ENCODE results near the gene HEPACAM2.

Gene HEPACAM2

DNA sequence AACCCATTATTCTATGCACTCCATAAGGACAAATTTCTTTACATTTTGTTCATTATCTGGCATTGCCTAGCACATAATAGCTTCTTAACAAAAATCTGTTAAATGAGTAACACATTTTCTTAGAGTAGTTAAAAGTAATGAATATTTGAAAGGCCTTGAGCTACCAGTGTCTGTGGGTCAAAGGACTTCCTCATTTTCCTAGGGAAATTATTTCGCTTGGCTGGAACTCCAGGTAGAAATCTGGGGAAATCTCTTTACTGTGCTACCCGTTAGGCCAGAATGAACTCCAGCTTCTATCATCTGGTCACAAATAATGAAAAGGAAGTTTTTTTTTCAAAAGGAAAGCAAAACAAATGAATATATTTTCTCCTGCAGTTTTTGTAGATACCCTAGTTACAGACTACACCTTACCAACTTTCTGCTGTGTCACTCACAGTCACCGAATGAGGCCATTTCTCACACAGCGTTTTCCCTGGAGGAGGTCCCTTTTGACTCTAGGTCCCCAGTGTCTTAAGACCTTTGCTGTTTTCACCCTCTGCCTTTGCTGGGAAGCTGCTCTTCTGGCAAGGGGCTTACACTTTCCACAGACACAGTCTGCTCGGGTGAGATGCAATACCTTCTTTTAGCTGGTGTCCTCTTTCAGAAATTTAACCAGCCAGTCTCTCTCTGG is 79.7 kb downstream of the HEPACAM2 start:
- no peak for FAIRE-seq

GRCh38 chr7:93146036-93146435 is 80.2 kb downstream of the HEPACAM2 start:
- no peak for FAIRE-seq

DNA sequence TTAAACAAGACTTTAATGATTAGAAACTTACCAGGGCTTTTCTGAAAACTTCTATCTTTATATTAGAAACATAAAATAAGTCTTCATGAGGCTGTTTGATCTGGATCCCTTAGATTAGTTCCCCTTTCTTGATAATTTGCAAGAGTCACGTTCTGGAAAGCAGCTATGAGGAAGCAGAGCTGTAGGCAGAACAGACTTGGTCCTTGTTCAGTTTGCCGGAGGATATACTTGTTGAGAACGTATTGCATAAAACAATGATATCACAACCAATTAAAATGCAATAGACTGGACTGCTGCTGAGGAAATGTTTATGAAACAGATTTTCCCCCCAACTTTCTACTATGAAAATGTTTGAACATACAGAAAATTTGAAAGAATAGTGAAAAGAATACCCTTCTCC is 80.9 kb downstream of the HEPACAM2 start:
- no peak for FAIRE-seq

DNA sequence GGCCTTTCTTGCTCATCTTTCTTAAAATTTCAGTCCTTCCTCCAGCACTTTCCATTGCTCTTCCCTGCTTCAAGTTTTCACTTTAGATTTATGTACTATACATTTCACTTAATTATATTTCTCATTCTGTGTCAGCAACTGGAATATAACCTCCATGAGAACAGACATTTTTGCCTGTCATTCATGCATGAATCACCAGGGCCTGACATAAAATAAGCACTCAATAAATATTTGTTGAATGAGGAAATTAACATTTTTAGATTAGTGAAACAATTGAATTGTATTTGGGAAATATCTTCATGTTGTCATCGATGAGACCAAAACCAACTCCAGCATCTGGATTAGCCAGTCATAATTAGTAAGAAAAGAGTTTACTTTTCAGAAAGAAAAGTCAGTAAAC is 84.1 kb downstream of the HEPACAM2 start:
- no peak for FAIRE-seq

- no peak for FAIRE-seq
These were observed 85.6 kb downstream of the HEPACAM2 start for GRCh38 chr7:93140582-93141191.

DNA sequence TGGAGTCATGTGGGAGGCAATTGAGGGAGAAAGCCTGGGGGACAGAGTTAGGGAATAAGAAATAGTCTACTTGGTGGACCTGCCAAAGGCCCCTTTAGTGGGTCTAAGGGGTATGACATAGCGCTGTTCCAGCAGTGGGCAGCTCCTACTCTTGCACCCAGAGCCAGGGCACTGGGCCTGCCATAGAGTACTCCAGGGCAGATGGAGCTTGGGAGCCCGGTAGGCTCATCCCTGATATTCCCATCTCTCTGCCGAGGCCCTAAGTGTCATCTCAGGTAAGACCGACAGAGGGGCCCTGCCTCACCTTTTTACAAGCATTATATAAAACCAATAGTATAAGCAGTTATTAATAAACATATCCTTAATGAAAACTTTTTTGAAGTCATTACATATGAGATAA is 87.7 kb downstream of the HEPACAM2 start:
- no peak for FAIRE-seq

All from endometrium (tissue), 2 donors.